Posterior vena cava (tissue), 2 donors: ENCODE measurements around the gene AKT3. TPM values are rescaled to one million over a fixed set of nuclear protein-coding genes. Genes with fewer than 3 reads are reported as not detected.

Experiments
- DNase-seq: peaks from one replicate; pipeline ENCODE4 v3.0.0-alpha.2; 2020; ENCODE audit warnings: low spot score
- intact Hi-C, 2 donors: fragments of 100-400 bp; cut with DNase I; formaldehyde crosslinking; loops; one replicate each; pipeline versions ENCODE4 v1.14.1 to v1.14.2; 2022 to 2023
- total RNA-seq, 2 donors: library from RNA; stranded (reverse); fragmentation: NEBNext Ultra II Directional; extraction: Animal tissue kit (Norgen Biotek cat#: 25700); gene quantifications; one replicate each; pipeline ENCODE4 v1.2.1, GENCODE V29; 2021
- donor health status: DM: yes; HTN: yes; CAD: no.
- donor health status: DM: yes; HTN: yes; CAD: no.

The AKT3 gene
- total RNA-seq, 2 donors from 2014 or later: 119 to 169 TPM

- intact Hi-C loops: no loop called here
- no peak for DNase-seq
Measured at GRCh38 chr1:243587285-243587684, 262.8 kb downstream of the AKT3 start.

GRCh38 chr1:243585982-243586381 lies 264.1 kb downstream of the AKT3 start:
- no peak for DNase-seq
- intact Hi-C loops: no loop called here

GRCh38 chr1:243582326-243582725 lies 267.7 kb downstream of the AKT3 start:
- intact Hi-C loops: no loop called here
- DNase-seq: no peak

GRCh38 chr1:243580984-243581383 lies 269.1 kb downstream of the AKT3 start:
- intact Hi-C loops: no loop called here
- DNase-seq: no peak

GRCh38 chr1:243580072-243580471 lies 270.0 kb downstream of the AKT3 start:
- DNase-seq: no peak
- intact Hi-C loops: no loop called here

GRCh38 chr1:243575070-243575469 lies 275.0 kb downstream of the AKT3 start:
- no peak for DNase-seq
- intact Hi-C loops: no loop called here

- intact Hi-C loops: no loop called here
- DNase-seq: no peak
Measured at GRCh38 chr1:243572940-243573339, 277.1 kb downstream of the AKT3 start.

GRCh38 chr1:243568793-243569192 lies 281.2 kb downstream of the AKT3 start:
- intact Hi-C loops: no loop called here

GRCh38 chr1:243564814-243565213 lies 285.2 kb downstream of the AKT3 start:
- intact Hi-C loops: no loop called here
- DNase-seq: no peak

More at GRCh38 chr1:243568793-243569192, 281.2 kb downstream of the AKT3 start:
- no peak for DNase-seq

- intact Hi-C loops: no loop called here
Measured at GRCh38 chr1:243563732-243564131, 286.3 kb downstream of the AKT3 start.

GRCh38 chr1:243562473-243562872 lies 287.6 kb downstream of the AKT3 start:
- no peak for DNase-seq
- intact Hi-C loops: no loop called here

More at GRCh38 chr1:243563732-243564131, 286.3 kb downstream of the AKT3 start:
- DNase-seq: no peak

- intact Hi-C loops: no loop called here
- DNase-seq: no peak
Measured at GRCh38 chr1:243561588-243562319, 288.3 kb downstream of the AKT3 start.

- intact Hi-C loops: no loop called here
- no peak for DNase-seq
Measured at GRCh38 chr1:243559575-243560162, 290.4 kb downstream of the AKT3 start.

GRCh38 chr1:243558576-243558975 lies 291.5 kb downstream of the AKT3 start:
- no peak for DNase-seq
- intact Hi-C loops: no loop called here

- intact Hi-C loops: no loop called here
- no peak for DNase-seq
Measured at GRCh38 chr1:243557866-243558265, 292.2 kb downstream of the AKT3 start.

- no peak for DNase-seq
- intact Hi-C loops: no loop called here
Measured at GRCh38 chr1:243554686-243555085, 295.4 kb downstream of the AKT3 start.

- intact Hi-C loops: no loop called here
- no peak for DNase-seq
Measured at GRCh38 chr1:243553090-243553489, 297.0 kb downstream of the AKT3 start.

GRCh38 chr1:243550276-243550675 lies 299.8 kb downstream of the AKT3 start:
- intact Hi-C loops: no loop called here
- DNase-seq: no peak

GRCh38 chr1:243549791-243550190 lies 300.3 kb downstream of the AKT3 start:
- DNase-seq: no peak
- intact Hi-C loops: no loop called here

GRCh38 chr1:243549108-243549507 lies 300.9 kb downstream of the AKT3 start:
- intact Hi-C loops: no loop called here

GRCh38 chr1:243548516-243548915 lies 301.5 kb downstream of the AKT3 start:
- DNase-seq: no peak
- intact Hi-C loops: no loop called here

More at GRCh38 chr1:243549108-243549507, 300.9 kb downstream of the AKT3 start:
- DNase-seq: no peak
